GM19397 (cell line): ENCODE results near the gene ZNF212.
"Not testable (repeated sequence)": the region's sequence is repeated elsewhere in the genome, so short reads cannot be mapped to it uniquely, and the experiment has no call there.

Experiments used
- ATAC-seq: cut with Tn5 transposase; IDR thresholded peaks from one replicate; pipeline ENCODE4 v1.9.1; 2021; ENCODE audit warnings: mild to moderate bottlenecking, moderate library complexity; ENCODE audit not compliant: unreplicated experiment

Gene ZNF212

GRCh38 chr7:149251518-149251917 is 12.1 kb downstream of the ZNF212 start:
- ATAC-seq: not testable (repeated sequence)

- ATAC-seq: no peak
Measured at GRCh38 chr7:149252378-149252777, 12.9 kb downstream of the ZNF212 start.

- ATAC-seq: no peak
Measured at GRCh38 chr7:149253665-149254064, 14.2 kb downstream of the ZNF212 start.

- no peak for ATAC-seq
Measured at GRCh38 chr7:149254181-149254858, 14.9 kb downstream of the ZNF212 start.

- ATAC-seq: no peak
Measured at GRCh38 chr7:149255174-149255573, 15.7 kb downstream of the ZNF212 start.

- no peak for ATAC-seq
Measured at GRCh38 chr7:149256568-149256967, 17.1 kb downstream of the ZNF212 start.

- no peak for ATAC-seq
Measured at GRCh38 chr7:149257146-149257545, 17.7 kb downstream of the ZNF212 start.

- ATAC-seq: no peak
Measured at GRCh38 chr7:149261316-149261828, 21.9 kb downstream of the ZNF212 start.

GRCh38 chr7:149261829-149262617 is 22.6 kb downstream of the ZNF212 start, which contains the start of gene ZNF783:
Gene ZNF783 (plus strand): TSS chr7:149262196. CDS start chr7:149262334, 138 bp downstream.
- peak; percentile 80 for ATAC-seq

- ATAC-seq: no peak
Measured at GRCh38 chr7:149266451-149266850, 27.0 kb downstream of the ZNF212 start.

- no peak for ATAC-seq
Measured at GRCh38 chr7:149267733-149268132, 28.3 kb downstream of the ZNF212 start.

GRCh38 chr7:149274424-149274823 is 35.0 kb downstream of the ZNF212 start:
- ATAC-seq: not testable (repeated sequence)

- no peak for ATAC-seq
Measured at GRCh38 chr7:149277871-149278270, 38.4 kb downstream of the ZNF212 start.

- ATAC-seq: no peak
Measured at GRCh38 chr7:149278396-149278795, 38.9 kb downstream of the ZNF212 start.

GRCh38 chr7:149279111-149279743 is 39.8 kb downstream of the ZNF212 start:
- no peak for ATAC-seq

- no peak for ATAC-seq
Measured at GRCh38 chr7:149280151-149280550, 40.7 kb downstream of the ZNF212 start.

GRCh38 chr7:149280661-149281507 is 41.4 kb downstream of the ZNF212 start:
- no peak for ATAC-seq

- no peak for ATAC-seq
Measured at GRCh38 chr7:149281508-149282330, 42.3 kb downstream of the ZNF212 start.

GRCh38 chr7:149282331-149282655 is 42.8 kb downstream of the ZNF212 start:
- ATAC-seq: no peak

- ATAC-seq: no peak
Measured at GRCh38 chr7:149283321-149283720, 43.9 kb downstream of the ZNF212 start.
